ENCODE measurements around the gene SLC1A3.
"Not testable (repeated sequence)": the region's sequence is repeated elsewhere in the genome, so short reads cannot be mapped to it uniquely, and the experiment has no call there.

Gene SLC1A3

DNA sequence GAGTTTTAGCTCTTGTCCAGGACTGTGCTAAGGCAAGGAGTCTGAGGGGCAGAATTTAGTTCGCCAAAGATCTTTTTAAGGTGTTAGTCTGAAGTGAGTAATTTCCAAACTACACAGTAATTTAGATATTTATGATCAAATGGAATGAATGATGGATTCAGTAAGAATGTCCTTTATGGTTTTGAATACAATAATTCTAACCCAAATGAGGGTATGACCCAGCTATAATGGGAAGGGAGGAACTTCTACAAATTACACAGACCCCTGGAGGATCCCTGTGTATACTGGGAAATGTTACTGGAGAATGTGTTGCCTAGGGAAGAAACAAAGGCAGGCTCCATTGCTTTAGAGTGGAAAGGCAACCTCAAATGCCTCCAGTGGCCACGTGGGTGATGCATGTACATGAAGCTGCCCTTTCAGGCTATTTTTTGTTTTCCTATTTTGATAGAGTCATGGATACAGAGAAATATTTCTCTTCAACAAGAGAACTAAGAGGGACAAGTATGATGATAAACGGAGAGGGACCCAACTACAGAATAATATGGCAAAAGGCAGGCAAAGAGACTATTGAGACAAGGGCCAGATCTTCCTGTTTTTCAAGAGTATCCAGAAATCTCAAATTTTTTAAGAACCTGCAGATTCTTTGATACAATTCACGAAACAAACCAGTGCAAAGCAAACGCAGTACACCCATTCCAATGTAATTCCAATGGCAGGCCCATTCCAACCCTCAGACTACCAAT is 25.4 kb downstream of the SLC1A3 start:
- no peak for DNase-seq

DNA sequence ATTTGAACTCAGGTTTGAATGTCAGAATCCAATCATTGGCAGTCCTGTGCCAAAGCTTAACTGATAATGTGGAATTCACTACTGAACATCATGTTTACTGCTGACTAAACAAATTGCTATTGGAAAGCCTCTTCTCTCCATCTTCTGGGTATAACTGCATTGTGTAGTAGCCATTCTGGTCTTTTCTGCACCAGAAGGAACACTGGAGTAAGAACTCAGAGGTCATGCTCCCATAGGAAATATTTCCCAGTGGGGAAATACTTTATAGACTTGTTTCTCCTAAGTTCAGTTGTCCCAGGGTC is 25.9 kb downstream of the SLC1A3 start:
- DNase-seq: no peak

- DNase-seq: no peak
Measured at GRCh38 chr5:36635721-36636390, 29.4 kb downstream of the SLC1A3 start.

DNA sequence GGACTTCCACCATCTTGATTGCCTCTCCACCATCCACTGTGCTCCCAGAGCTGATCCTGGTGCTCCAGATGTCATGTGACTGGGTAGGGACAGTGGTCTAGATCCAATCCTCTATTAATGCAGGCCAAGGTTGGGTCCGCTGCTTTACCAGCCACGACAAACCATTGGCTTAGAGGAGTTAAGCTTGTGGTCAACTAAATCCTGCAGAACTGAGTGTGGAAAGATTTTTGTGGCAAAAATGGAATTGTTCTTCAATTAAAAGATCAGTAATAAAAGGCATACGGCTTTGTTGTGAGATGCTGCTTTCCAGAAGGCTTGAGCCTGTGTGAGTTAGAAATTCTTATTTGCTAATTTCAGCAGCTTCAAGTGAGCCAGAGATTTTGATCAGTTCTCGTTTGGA is 30.7 kb downstream of the SLC1A3 start:
- no peak for DNase-seq

GRCh38 chr5:36637516-36637915 is 31.1 kb downstream of the SLC1A3 start:
- DNase-seq: no peak

DNA sequence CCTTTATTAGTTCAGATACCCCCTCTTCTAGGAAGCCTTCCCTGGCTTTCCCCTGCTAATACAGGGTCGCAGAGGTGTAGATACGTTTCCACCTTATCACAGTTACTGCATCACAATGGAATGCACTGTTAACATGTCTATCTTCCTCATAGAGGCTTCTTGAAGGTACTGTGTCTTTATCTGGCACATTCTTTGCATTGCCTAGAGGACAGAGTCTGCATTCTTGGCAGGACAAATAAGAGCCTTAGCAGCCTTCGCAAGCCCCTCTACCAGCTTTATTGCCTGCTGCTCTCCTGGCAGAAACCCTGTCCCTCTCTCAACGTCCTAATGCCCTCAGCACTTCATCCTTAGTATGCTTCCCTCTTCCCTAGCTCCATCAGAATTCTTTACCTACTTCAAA is 31.6 kb downstream of the SLC1A3 start:
- no peak for DNase-seq

DNA sequence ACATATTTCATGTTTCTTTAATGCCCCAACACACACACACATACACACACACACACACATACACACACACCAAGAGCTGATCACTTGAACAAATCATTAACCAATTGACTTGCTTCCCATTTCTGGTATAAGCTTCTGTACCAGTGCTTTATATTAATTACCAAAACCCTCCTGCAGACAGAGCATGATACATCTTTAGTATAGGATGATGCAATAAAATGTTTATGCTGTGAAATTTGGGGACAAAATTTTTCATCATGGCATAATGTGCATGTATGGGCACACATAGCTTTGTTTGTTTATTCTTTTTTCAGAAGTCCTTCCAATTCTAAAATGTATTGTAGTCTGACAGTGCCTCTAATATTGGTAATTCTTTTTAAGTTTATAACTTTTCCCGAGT is 34.5 kb downstream of the SLC1A3 start:
- DNase-seq: no peak

DNA sequence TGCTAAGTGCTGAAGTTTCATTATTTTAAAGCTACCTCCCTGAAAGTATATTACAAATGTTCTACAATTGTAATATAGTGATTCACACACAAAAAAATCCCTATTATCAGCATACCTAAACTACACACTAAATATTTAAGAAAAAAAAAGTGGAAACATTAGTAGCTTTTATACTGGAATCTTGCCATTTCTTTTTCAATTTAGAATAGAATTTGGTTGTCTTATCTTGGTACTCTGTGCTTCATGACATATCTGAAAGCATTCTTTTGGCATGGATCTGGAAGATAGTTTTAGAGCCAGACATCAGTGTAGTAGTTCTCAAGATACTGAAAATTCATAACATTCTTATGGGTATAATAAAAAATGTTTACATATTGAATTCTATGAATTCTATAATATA is 35.0 kb downstream of the SLC1A3 start:
- no peak for DNase-seq

DNA sequence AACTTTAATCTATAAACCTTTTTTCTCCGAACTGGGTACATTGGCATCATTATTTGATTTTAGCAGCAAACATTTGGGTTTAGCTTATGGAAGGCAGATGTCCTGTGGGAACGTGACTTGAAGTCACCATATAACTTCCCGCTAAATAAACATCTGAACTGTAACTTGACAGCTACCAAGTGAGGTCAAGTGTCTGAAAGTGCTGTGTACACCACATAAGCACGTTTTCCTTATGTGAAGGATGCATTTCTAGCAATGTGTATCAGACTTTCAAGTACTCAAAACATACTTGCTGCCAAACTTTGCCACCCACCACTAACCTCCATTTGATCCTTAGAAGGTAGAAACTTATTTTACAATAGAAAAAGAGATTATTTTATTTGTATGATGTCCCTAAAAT is 35.7 kb downstream of the SLC1A3 start:
- DNase-seq: no peak

DNA sequence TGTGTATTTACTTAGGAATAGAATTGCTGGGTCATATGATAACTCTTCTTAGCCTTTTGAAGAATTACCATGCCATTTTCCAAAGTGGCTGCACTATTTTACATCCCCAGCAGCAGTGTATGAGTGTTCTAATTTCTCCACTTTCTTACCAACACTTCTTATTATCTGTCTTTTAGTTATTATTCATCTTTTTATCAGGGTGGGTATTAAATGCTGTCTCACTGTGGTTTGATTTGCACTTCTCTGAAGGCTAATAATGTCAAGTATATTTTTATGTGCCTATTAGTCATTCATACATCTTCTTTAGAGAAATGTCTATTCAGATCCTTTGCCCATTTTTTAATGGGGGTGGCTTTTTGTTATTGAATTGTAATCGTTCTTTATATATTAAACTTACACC is 36.8 kb downstream of the SLC1A3 start:
- no peak for DNase-seq

DNA sequence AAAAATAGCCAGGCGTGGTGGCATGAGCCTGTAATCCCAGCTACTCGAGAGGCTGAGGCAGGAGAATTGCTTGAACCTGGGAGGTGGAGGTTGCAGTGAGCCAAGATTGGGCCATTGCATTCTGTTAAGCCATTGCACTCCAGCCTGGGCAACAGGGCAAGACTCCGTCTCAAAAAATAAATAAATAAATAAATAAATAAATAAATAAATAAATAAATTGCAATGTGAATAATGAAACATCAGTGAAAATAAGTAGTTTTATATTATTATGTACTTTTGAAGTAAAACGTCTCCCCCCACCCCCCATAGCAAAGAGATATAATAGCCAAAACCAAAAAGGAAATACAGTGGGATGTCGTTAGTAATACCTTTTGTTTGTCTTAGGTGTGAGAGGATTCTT is 37.4 kb downstream of the SLC1A3 start:
- not testable (repeated sequence) for DNase-seq

- DNase-seq: no peak
Measured at GRCh38 chr5:36644727-36645126, 38.3 kb downstream of the SLC1A3 start.

GRCh38 chr5:36646100-36646499 is 39.7 kb downstream of the SLC1A3 start:
- no peak for DNase-seq

DNA sequence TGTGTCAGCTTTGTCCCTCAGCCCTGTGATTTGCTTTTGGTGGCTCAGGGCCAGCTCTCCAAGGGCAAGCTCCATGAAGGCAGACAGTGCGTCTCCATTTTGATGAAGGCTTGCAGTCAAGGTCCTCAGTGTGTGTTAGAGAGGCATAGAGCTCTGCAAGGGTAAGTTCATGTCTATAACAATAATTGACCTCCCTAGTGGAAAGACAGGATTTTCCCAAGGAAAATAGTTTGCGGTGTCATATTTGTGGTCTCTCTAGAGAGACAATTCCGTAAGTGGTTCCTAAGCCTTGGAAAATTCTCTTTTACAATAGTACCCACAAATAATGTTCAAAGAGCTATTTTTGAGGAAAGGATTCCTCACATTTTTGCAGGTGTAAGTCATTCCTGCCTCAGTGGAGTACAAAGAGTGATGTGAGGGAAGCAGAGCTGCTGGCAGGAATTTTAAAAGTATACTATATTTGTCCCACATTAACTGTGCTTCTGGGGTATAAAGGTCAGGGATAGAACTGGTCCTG is 40.2 kb downstream of the SLC1A3 start:
- no peak for DNase-seq

DNA sequence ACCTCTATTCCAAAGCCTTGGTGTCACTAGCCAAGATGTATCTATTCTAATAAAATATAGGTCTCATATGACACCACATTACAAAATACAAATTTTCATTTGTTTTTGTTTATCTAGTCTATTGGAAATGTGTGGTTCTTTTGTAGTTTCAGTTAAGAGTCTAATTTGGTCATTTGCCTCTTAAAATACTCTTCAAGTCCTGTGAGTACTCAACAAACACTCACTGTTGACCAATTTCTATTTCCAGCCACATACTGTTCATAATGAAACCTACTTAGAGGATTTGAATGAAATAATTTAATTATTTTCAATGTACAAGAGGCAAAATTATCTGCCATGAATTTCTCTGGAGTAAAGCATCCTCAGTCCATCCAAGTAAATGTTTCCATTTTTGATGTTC is 40.6 kb downstream of the SLC1A3 start:
- no peak for DNase-seq

DNA sequence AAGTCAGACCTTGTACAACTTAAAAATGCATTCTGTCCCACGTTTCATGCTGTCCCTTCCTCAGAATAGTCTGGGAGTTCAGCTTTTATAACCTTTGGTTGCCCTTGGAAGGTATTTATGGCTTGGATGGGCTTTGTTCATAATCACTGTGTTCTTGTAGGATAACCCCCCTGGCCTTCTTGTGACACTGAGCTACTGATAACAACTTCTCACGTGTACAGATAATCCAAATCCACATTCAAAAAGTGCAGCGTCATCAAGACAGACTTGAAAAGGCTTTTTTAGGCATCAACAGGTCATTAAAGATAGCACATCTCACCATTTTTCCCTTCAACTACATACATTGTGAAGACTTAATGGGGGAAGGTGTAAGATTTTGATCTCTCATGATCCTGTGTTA is 42.0 kb downstream of the SLC1A3 start:
- DNase-seq: no peak

GRCh38 chr5:36651761-36652685 is 45.6 kb downstream of the SLC1A3 start:
- DNase-seq: peak in 2 of 14 donors; percentile 12 to 13

- DNase-seq: no peak
Measured at GRCh38 chr5:36653044-36653705, 46.8 kb downstream of the SLC1A3 start.

DNA sequence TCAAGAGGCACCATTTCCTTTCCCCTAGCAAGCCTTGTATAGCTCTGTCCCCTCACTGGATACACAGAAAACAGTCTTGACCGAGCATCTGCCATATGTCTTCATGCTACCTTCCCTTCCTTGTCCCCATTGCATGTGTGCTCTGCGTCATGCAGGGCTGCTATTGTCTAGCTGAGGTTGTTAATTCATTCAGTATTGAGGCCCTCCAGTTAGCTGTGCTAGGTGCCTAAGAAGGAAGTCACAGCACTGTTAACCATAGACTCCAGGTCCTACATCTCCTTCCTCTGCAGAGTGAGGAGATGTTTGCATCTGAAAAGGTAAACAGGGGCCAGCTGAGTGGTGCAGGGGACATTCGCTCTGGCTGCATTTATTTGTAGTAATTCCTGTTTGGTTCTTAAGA is 48.2 kb downstream of the SLC1A3 start:
- DNase-seq: no peak

DNA sequence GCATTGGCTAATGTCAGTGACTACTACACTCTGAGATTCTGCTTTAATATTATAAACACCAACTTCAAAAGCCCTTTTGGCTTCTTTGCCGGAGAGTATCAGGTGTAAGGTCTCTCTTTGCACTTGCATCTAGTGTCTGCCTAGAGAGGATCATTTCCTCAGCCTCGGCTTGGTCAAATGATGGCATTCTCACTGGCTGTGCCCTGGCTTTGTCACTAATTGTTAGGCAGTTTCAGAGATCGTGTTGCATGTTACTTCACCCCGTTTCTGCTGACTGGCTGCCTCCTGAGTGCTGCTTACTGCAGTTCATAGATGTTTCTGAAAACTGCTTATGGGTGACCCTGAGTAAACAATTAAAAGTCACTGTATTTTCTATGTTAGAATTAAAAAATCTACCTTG is 48.8 kb downstream of the SLC1A3 start:
- DNase-seq: peak in 8 of 14 donors; percentile 22 to 51 (median 26)

DNA sequence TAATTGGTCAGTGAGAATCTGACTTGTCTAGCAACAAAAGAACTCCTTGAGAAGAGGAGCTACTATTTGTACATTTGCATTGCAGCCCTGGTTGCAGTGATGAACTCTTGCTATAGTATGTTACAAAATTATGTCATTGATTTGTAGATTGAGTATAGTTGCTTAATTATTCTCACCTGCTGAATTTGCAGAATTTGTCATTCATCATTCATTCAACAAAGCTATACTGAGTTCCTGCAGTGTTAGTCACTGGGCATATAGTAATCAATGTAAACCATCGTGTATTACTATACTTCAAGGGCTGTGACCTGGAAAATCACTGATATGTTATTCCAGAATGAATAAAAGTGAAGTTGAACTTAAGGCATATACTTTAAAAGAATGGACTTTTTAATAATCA is 50.1 kb downstream of the SLC1A3 start:
- DNase-seq: no peak

GRCh38 chr5:36657563-36657995 is 51.2 kb downstream of the SLC1A3 start:
- peak in 10 of 14 donors; percentile 12 to 55 (median 34) for DNase-seq
